Endothelial cell of umbilical vein (primary cell): ENCODE measurements around the gene CHMP1B.

Source experiments
- CTCF ChIP-seq, 2 donors: IDR thresholded peaks; 1 replicate in 1 of 2; 2 replicates in 1 of 2; pipeline ENCODE4 v1.5.1; 2011; ENCODE audit warnings: low read length in 2 of 2, mild to moderate bottlenecking in 2 of 2, moderate library complexity in 2 of 2, control low read depth in 1 of 2, inconsistent platforms in 1 of 2, low read depth in 1 of 2; ENCODE audit not compliant: insufficient read depth in 1 of 2; ENCODE audit errors: extremely low read depth in 1 of 2
- EZH2 ChIP-seq: IDR thresholded peaks from 2 replicates; pipeline ENCODE4 v1.6.1; 2012; ENCODE audit warnings: borderline replicate concordance, low read depth, mild to moderate bottlenecking, moderate library complexity, low read length, inconsistent platforms; ENCODE audit not compliant: severe bottlenecking
- FOS ChIP-seq: IDR thresholded peaks from 2 replicates; pipeline ENCODE4 v1.6.1; 2011; ENCODE audit warnings: mild to moderate bottlenecking, low read length, moderate library complexity, borderline replicate concordance; ENCODE audit not compliant: insufficient read depth
- GATA2 ChIP-seq: IDR thresholded peaks from 2 replicates; pipeline ENCODE4 v1.7.0; 2011; ENCODE audit warnings: low read depth, mild to moderate bottlenecking, moderate library complexity, mixed read lengths, low read length; ENCODE audit not compliant: insufficient read length, insufficient read depth
- JUN ChIP-seq: IDR thresholded peaks from 2 replicates; pipeline ENCODE4 v1.6.1; 2011; ENCODE audit warnings: borderline replicate concordance, low read depth; ENCODE audit not compliant: insufficient read length, insufficient read depth
- MAX ChIP-seq: IDR thresholded peaks from 2 replicates; pipeline ENCODE4 v1.6.1; 2011; ENCODE audit not compliant: insufficient read depth, insufficient read length
- POLR2A ChIP-seq: IDR thresholded peaks from 2 replicates; pipeline ENCODE4 v1.6.1; 2012; ENCODE audit warnings: low read depth, mild to moderate bottlenecking, control low read depth, low read length
- POLR2AphosphoS5 ChIP-seq: IDR thresholded peaks from 2 replicates; pipeline ENCODE4 v1.6.1; 2012; ENCODE audit warnings: low read depth, mild to moderate bottlenecking, control low read depth, low read length, moderate library complexity; ENCODE audit not compliant: insufficient read depth

DNA sequence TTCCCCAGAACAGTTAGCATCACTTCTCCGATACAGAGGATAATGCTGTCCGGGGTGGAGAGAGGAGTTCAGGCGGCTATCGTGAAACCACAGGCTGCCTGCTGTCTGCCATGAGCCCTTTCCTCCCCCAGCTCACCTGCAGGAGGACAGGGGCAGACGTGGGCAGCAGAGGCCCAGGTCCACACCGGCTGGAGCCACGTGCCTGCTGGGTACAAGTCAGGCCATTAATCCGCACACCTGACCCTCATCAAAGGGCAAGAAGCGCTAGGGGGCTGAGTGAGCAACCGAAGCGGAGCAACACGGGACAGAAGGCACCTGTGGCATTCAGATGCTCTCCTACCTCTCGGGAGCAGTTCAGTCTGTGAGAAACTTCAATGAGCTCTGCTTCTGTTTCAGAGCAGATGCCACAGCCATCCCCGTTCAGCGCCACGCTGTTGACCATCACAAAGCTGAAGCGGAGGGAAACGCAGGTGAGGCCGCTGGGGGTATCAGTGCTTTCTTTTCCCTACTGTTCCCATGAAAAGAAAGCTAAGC lies 35.4 kb downstream of the CHMP1B start:
- TF ChIP-seq CTCF (IDR thresholded peaks at IDR 0.05; ENCODE audit: extremely low read depth in 1 of 2, insufficient read depth in 1 of 2, low read depth in 1 of 2, low read length in 2 of 2) (no peak), POLR2AphosphoS5 (no peak), JUN (no peak), MAX (no peak), GATA2 (no peak), POLR2A (no peak), EZH2 (no peak), FOS (no peak)
